Esophagus muscularis mucosa (tissue), 4 donors: ENCODE results near the gene LRRC53.

Source experiments
- EP300 ChIP-seq: sonication (generic); formaldehyde crosslinking; IDR thresholded peaks from one replicate; pipeline ENCODE4 v1.6.1; 2017; ENCODE audit warnings: antibody characterized with exemption
- POLR2A ChIP-seq: fragments of 450-650 bp; IDR thresholded peaks from one replicate; pipeline ENCODE4 v1.6.1; 2017; ENCODE audit warnings: antibody characterized with exemption, moderate library complexity, mild to moderate bottlenecking, low read depth
- POLR2AphosphoS5 ChIP-seq, 2 donors: sonication (generic); formaldehyde crosslinking; IDR thresholded peaks; one replicate each; pipeline ENCODE4 v1.6.1; 2017; ENCODE audit warnings: antibody characterized with exemption in 2 of 2
- TF ChIP-seq, protein P1 (sequence below), 3 experiments: fragments of 200-600 bp in 2 of 3; fragments of 450-650 bp in 1 of 3; sonication (generic) in 2 of 3; IDR thresholded peaks; one replicate each; pipeline ENCODE4 v1.5.1; 2017 to 2019; ENCODE audit warnings: antibody characterized with exemption in 3 of 3, mild to moderate bottlenecking in 2 of 3, moderate library complexity in 1 of 3

GRCh38 chr1:74457253-74457652 lies 55.2 kb downstream of the LRRC53 start:
- TF ChIP-seq, protein P1, sequence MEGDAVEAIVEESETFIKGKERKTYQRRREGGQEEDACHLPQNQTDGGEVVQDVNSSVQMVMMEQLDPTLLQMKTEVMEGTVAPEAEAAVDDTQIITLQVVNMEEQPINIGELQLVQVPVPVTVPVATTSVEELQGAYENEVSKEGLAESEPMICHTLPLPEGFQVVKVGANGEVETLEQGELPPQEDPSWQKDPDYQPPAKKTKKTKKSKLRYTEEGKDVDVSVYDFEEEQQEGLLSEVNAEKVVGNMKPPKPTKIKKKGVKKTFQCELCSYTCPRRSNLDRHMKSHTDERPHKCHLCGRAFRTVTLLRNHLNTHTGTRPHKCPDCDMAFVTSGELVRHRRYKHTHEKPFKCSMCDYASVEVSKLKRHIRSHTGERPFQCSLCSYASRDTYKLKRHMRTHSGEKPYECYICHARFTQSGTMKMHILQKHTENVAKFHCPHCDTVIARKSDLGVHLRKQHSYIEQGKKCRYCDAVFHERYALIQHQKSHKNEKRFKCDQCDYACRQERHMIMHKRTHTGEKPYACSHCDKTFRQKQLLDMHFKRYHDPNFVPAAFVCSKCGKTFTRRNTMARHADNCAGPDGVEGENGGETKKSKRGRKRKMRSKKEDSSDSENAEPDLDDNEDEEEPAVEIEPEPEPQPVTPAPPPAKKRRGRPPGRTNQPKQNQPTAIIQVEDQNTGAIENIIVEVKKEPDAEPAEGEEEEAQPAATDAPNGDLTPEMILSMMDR (IDR thresholded peaks at IDR 0.05), result no peak
- TF ChIP-seq POLR2A (no peak), POLR2AphosphoS5 (IDR thresholded peaks at IDR 0.05) (no peak), EP300 (no peak)
